HEK293 (cell line): ENCODE results near the gene HDHD5.

ENCODE experiments used
- ELK4 ChIP-seq: IDR thresholded peaks from 2 replicates; pipeline ENCODE4 v1.6.1; 2011; ENCODE audit warnings: mild to moderate bottlenecking, low read depth, low read length, borderline replicate concordance
- GFI1B ChIP-seq: fragments of 450-650 bp; formaldehyde crosslinking; IDR thresholded peaks from 2 replicates; pipeline ENCODE4 v1.5.1; 2016; ENCODE audit warnings: missing biosample characterization, missing genetic modification characterization
- HOXD13 ChIP-seq: sonication (generic); formaldehyde crosslinking; IDR thresholded peaks from 2 replicates; pipeline ENCODE4 v1.8.0; 2022; ENCODE audit warnings: missing genetic modification reagents, borderline replicate concordance
- KLF9 ChIP-seq: fragments of 450-650 bp; formaldehyde crosslinking; IDR thresholded peaks from 2 replicates; pipeline ENCODE4 v1.5.1; 2016; ENCODE audit warnings: missing biosample characterization, missing genetic modification characterization, low read depth
- OVOL3 ChIP-seq: fragments of 450-650 bp; formaldehyde crosslinking; IDR thresholded peaks from 2 replicates; pipeline ENCODE4 v1.5.1; 2016; ENCODE audit warnings: missing biosample characterization, missing genetic modification characterization
- PATZ1 ChIP-seq: fragments of 450-650 bp; formaldehyde crosslinking; IDR thresholded peaks from 2 replicates; pipeline ENCODE4 v1.5.1; 2016; ENCODE audit warnings: missing biosample characterization, missing genetic modification characterization
- PRDM1 ChIP-seq: fragments of 450-650 bp; formaldehyde crosslinking; IDR thresholded peaks from 2 replicates; pipeline ENCODE4; 2016; ENCODE audit warnings: missing biosample characterization, missing genetic modification characterization
- PRDM4 ChIP-seq: fragments of 450-650 bp; formaldehyde crosslinking; IDR thresholded peaks from 2 replicates; pipeline ENCODE4 v1.5.1; 2017; ENCODE audit warnings: missing biosample characterization, missing genetic modification characterization
- RBAK ChIP-seq: fragments of 450-650 bp; formaldehyde crosslinking; IDR thresholded peaks from 2 replicates; pipeline ENCODE4 v1.5.1; 2016; ENCODE audit warnings: missing biosample characterization, missing genetic modification characterization
- SCRT2 ChIP-seq: fragments of 450-650 bp; formaldehyde crosslinking; IDR thresholded peaks from 2 replicates; pipeline ENCODE4 v1.5.1; 2016; ENCODE audit warnings: missing biosample characterization, missing genetic modification characterization
- SP2 ChIP-seq: fragments of 450-650 bp; formaldehyde crosslinking; IDR thresholded peaks from 2 replicates; pipeline ENCODE4 v1.5.1; 2016; ENCODE audit warnings: missing biosample characterization, missing genetic modification characterization
- YY2 ChIP-seq: fragments of 450-650 bp; formaldehyde crosslinking; IDR thresholded peaks from 2 replicates; pipeline ENCODE4 v1.5.1; 2016; ENCODE audit warnings: missing biosample characterization, missing genetic modification characterization
- ZBTB6 ChIP-seq: fragments of 450-650 bp; formaldehyde crosslinking; IDR thresholded peaks from 2 replicates; pipeline ENCODE4 v1.5.1; 2017; ENCODE audit warnings: missing biosample characterization, missing genetic modification characterization
- ZFP3 ChIP-seq: fragments of 450-650 bp; formaldehyde crosslinking; IDR thresholded peaks from 2 replicates; pipeline ENCODE4 v1.5.1; 2016; ENCODE audit warnings: low read depth, missing biosample characterization, missing genetic modification characterization
- ZFP69B ChIP-seq: fragments of 450-650 bp; formaldehyde crosslinking; IDR thresholded peaks from 2 replicates; pipeline ENCODE4 v1.5.1; 2016; ENCODE audit warnings: missing biosample characterization, missing genetic modification characterization
- ZIC2 ChIP-seq: fragments of 450-650 bp; formaldehyde crosslinking; IDR thresholded peaks from 2 replicates; pipeline ENCODE4 v1.5.1; 2016; ENCODE audit warnings: missing biosample characterization, missing genetic modification characterization
- ZNF114 ChIP-seq: fragments of 450-650 bp; formaldehyde crosslinking; IDR thresholded peaks from 2 replicates; pipeline ENCODE4 v1.5.0; 2017; ENCODE audit warnings: missing biosample characterization, missing genetic modification characterization
- ZNF133 ChIP-seq: fragments of 450-650 bp; formaldehyde crosslinking; IDR thresholded peaks from 2 replicates; pipeline ENCODE4 v1.5.1; 2016; ENCODE audit warnings: missing biosample characterization, missing genetic modification characterization
- ZNF155 ChIP-seq: fragments of 450-650 bp; formaldehyde crosslinking; IDR thresholded peaks from 2 replicates; pipeline ENCODE4 v1.5.1; 2016; ENCODE audit warnings: missing biosample characterization, missing genetic modification characterization
- ZNF2 ChIP-seq: fragments of 450-650 bp; formaldehyde crosslinking; IDR thresholded peaks from 2 replicates; pipeline ENCODE4 v1.5.1; 2016; ENCODE audit warnings: missing biosample characterization, missing genetic modification characterization
- ZNF211 ChIP-seq: fragments of 450-650 bp; formaldehyde crosslinking; IDR thresholded peaks from 2 replicates; pipeline ENCODE4 v1.5.1; 2016; ENCODE audit warnings: low read depth, missing biosample characterization, missing genetic modification characterization
- ZNF362 ChIP-seq: fragments of 450-650 bp; formaldehyde crosslinking; IDR thresholded peaks from 2 replicates; pipeline ENCODE4 v1.5.1; 2016; ENCODE audit warnings: missing biosample characterization, missing genetic modification characterization
- ZNF404 ChIP-seq: fragments of 450-650 bp; formaldehyde crosslinking; IDR thresholded peaks from 2 replicates; pipeline ENCODE4 v1.5.1; 2017; ENCODE audit warnings: missing biosample characterization, missing genetic modification characterization
- ZNF423 ChIP-seq: fragments of 450-650 bp; formaldehyde crosslinking; IDR thresholded peaks from 2 replicates; pipeline ENCODE4 v1.5.1; 2016; ENCODE audit warnings: missing biosample characterization, missing genetic modification characterization
- ZNF473 ChIP-seq: fragments of 450-650 bp; formaldehyde crosslinking; IDR thresholded peaks from 2 replicates; pipeline ENCODE4 v1.5.1; 2017; ENCODE audit warnings: missing biosample characterization, missing genetic modification characterization
- ZNF510 ChIP-seq: fragments of 450-650 bp; formaldehyde crosslinking; IDR thresholded peaks from 2 replicates; pipeline ENCODE4 v1.5.1; 2018; ENCODE audit warnings: mild to moderate bottlenecking, missing genetic modification characterization, missing biosample characterization; ENCODE audit not compliant: insufficient replicate concordance
- ZNF549 ChIP-seq: fragments of 450-650 bp; IDR thresholded peaks from 2 replicates; pipeline ENCODE4 v1.5.1; 2018; ENCODE audit warnings: missing biosample characterization, missing genetic modification characterization, mild to moderate bottlenecking, inconsistent platforms, moderate library complexity
- ZNF600 ChIP-seq: fragments of 450-650 bp; formaldehyde crosslinking; IDR thresholded peaks from 2 replicates; pipeline ENCODE4 v1.5.1; 2016; ENCODE audit warnings: missing biosample characterization, missing genetic modification characterization
- ZNF624 ChIP-seq: fragments of 450-650 bp; formaldehyde crosslinking; IDR thresholded peaks from 2 replicates; pipeline ENCODE4 v1.5.1; 2017; ENCODE audit warnings: missing biosample characterization, missing genetic modification characterization
- ZNF664 ChIP-seq: fragments of 450-650 bp; formaldehyde crosslinking; IDR thresholded peaks from 2 replicates; pipeline ENCODE4 v1.5.1; 2016; ENCODE audit warnings: missing biosample characterization, missing genetic modification characterization
- ZNF670 ChIP-seq: fragments of 450-650 bp; formaldehyde crosslinking; IDR thresholded peaks from 2 replicates; pipeline ENCODE4 v1.5.1; 2016; ENCODE audit warnings: missing biosample characterization, missing genetic modification characterization, low read depth
- TF ChIP-seq, protein P1 (sequence below): fragments of 450-650 bp; IDR thresholded peaks from 2 replicates; pipeline ENCODE4 v1.5.1; 2018; ENCODE audit warnings: missing biosample characterization, missing genetic modification characterization

Gene HDHD5

DNA sequence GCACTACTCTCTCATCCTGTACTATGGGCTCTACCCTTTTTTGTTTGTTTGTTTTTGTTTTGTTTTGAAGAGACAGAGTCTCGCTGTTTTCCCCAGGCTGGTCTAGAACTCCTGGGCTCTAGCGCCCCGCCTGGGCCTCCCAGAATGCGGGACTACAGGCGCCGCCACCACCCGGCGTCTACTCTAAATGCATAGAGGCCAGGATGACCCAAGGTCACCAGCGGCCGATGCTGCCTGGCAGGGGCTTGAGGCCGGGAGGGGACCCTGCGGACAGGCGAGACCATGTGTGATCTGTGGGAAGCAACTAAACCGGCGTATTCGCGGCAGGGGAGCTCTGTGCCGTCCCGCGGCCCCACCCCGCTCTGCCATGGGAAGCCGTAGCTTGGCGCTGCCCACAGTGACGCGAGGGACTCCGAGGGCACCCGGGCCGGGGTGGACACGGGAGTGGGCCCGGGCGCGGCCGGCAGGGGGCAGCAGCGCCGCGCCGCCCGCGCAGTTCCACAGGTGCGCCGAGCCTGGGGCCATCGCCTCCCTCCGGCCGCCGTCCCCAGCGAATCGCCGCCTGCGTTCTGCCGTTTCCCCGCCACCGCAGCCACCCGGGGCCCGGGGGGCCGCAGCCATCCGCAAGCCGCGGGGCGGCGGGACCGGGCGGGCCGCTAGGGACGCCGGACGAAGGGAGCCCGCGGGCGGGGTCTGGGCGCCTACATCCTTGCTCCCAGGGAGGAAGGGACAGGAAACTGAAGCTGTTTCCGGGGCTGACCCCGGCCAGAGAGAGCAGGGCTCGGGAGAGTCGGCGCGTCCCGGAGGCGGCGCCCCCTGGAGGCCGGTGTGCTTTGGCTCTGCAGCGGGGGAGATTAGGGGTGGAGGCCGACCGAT is 12.3 kb upstream of the HDHD5 start (continued):
- no peak for TF ChIP-seq ZNF404
- no peak for TF ChIP-seq ZNF114
- no peak for TF ChIP-seq ZNF155 (tag by site-specific recombination)
- TF ChIP-seq, protein P1, sequence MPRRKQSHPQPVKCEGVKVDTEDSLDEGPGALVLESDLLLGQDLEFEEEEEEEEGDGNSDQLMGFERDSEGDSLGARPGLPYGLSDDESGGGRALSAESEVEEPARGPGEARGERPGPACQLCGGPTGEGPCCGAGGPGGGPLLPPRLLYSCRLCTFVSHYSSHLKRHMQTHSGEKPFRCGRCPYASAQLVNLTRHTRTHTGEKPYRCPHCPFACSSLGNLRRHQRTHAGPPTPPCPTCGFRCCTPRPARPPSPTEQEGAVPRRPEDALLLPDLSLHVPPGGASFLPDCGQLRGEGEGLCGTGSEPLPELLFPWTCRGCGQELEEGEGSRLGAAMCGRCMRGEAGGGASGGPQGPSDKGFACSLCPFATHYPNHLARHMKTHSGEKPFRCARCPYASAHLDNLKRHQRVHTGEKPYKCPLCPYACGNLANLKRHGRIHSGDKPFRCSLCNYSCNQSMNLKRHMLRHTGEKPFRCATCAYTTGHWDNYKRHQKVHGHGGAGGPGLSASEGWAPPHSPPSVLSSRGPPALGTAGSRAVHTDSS (tag by site-specific recombination): no peak
- no peak for TF ChIP-seq ZNF2 (tag by site-specific recombination)
- no peak for TF ChIP-seq PRDM4 (tag by site-specific recombination)
- no peak for TF ChIP-seq HOXD13
- TF ChIP-seq ZNF670 (tag by site-specific recombination): no peak
- no peak for TF ChIP-seq RBAK (tag by site-specific recombination)
- TF ChIP-seq ELK4: no peak; the same call in 1 of the 2 replicates
- TF ChIP-seq KLF9: no peak
- peak; percentile 60; the same call in 1 of the 2 replicates for TF ChIP-seq PATZ1 (tag by site-specific recombination)
- TF ChIP-seq GFI1B: no peak
- no peak for TF ChIP-seq ZNF133
- no peak for TF ChIP-seq ZNF362 (tag by site-specific recombination)
- no peak; the same call in 1 of the 2 replicates for TF ChIP-seq ZFP69B (tag by site-specific recombination)
- no peak for TF ChIP-seq ZNF510 (tag by site-specific recombination)
- peak; percentile 62 for TF ChIP-seq SCRT2 (tag by site-specific recombination)
- TF ChIP-seq ZFP3 (tag by site-specific recombination): no peak
- peak; percentile 94 for TF ChIP-seq ZBTB6 (tag by site-specific recombination)
- no peak for TF ChIP-seq ZNF664 (tag by site-specific recombination)
- TF ChIP-seq PRDM1: no peak
- no peak for TF ChIP-seq ZNF473 (tag by site-specific recombination)
- peak; percentile 76 for TF ChIP-seq SP2
- no peak for TF ChIP-seq ZNF423
- peak; percentile 56; the same call in 1 of the 2 replicates for TF ChIP-seq YY2 (tag by site-specific recombination)
- peak; percentile 100 for TF ChIP-seq ZIC2 (tag by site-specific recombination)
- TF ChIP-seq OVOL3 (tag by site-specific recombination): no peak
- TF ChIP-seq ZNF549: no peak
- TF ChIP-seq ZNF624 (tag by site-specific recombination): no peak
- TF ChIP-seq ZNF211: no peak
- no peak for TF ChIP-seq ZNF600 (tag by site-specific recombination)
